ENCODE data around the gene ABHD12.

- no peak for TF ChIP-seq CTCF (IDR thresholded peaks at IDR 0.05; ENCODE audit: poor library complexity)
- TF ChIP-seq EZH2phosphoT487 (IDR thresholded peaks at IDR 0.05; ENCODE audit: low read depth, severe bottlenecking, unreplicated experiment), result no peak
These were observed 119.8 kb downstream of the ABHD12 start for GRCh38 chr20:25270829-25271251.
